OCI-LY7 (cell line): Measurements from ENCODE around the gene NUDT19.

ENCODE experiments used
- EZH2phosphoT487 ChIP-seq: fragments of 200-600 bp; sonication (generic); IDR thresholded peaks from 2 replicates; pipeline ENCODE4 v1.6.1; 2018; ENCODE audit warnings: low read depth, borderline replicate concordance, mild to moderate bottlenecking, mixed run types, antibody characterized with exemption, low read length, moderate library complexity, mixed read lengths
- TF ChIP-seq, protein P1 (sequence below): fragments of 200-600 bp; sonication (generic); conservative IDR thresholded peaks from 2 replicates; pipeline ENCODE4 v1.5.1; 2014; ENCODE audit warnings: mild to moderate bottlenecking, antibody characterized with exemption, low read length, moderate library complexity, mixed read lengths

DNA sequence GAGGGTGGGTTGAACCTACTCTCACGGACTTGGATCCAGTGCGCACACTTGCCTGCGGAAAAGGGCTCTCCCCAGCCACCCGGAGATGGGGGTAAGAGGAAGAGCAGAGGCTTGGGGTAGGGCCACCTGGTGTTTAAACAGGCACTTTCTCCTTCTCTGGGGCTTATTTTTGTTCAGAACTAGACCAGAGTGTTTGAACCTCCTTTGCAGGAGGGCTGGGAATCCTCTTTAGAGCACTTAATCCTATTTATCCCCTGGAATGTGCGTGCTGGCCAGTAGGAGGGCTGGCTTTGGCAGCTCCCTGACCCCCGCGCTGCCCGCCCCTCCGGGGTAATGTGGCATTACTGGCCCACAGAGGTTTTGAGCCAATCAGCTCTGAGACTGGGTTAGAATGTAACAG, 14.0 kb upstream of the NUDT19 start:
- TF ChIP-seq, protein P1, sequence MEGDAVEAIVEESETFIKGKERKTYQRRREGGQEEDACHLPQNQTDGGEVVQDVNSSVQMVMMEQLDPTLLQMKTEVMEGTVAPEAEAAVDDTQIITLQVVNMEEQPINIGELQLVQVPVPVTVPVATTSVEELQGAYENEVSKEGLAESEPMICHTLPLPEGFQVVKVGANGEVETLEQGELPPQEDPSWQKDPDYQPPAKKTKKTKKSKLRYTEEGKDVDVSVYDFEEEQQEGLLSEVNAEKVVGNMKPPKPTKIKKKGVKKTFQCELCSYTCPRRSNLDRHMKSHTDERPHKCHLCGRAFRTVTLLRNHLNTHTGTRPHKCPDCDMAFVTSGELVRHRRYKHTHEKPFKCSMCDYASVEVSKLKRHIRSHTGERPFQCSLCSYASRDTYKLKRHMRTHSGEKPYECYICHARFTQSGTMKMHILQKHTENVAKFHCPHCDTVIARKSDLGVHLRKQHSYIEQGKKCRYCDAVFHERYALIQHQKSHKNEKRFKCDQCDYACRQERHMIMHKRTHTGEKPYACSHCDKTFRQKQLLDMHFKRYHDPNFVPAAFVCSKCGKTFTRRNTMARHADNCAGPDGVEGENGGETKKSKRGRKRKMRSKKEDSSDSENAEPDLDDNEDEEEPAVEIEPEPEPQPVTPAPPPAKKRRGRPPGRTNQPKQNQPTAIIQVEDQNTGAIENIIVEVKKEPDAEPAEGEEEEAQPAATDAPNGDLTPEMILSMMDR: peak; percentile 24; the same call in 1 of the 2 replicates
- no peak for TF ChIP-seq EZH2phosphoT487
